ENCODE measurements around the gene PPFIBP2.

PPFIBP2 gene

GRCh38 chr11:7573558-7574296, 59.9 kb downstream of the PPFIBP2 start:
- Histone ChIP-seq H3K4me1 (ENCODE audit: insufficient read depth, low read length) (peaks cover 26% of the 10 kb centered on the region), H3K9me3 (ENCODE audit: low read length) (no peaks in the 10 kb centered on the region), H3K36me3 (ENCODE audit: insufficient read depth, low read length) (no peaks in the 10 kb centered on the region), H2AFZ (ENCODE audit: low read depth, low read length) (no peak overlapping the region), H3K4me3 (ENCODE audit: low read length) (no peak overlapping the region), H3K27me3 (ENCODE audit: insufficient read depth, low read length) (no peaks in the 10 kb centered on the region)

GRCh38 chr11:7574491-7575130, 60.8 kb downstream of the PPFIBP2 start:
- H3K9me3 ChIP-seq (ENCODE audit: low read length) = no peaks in the 10 kb centered on the region
- H3K4me3 ChIP-seq (ENCODE audit: low read length) = no peak overlapping the region
- H3K36me3 ChIP-seq (ENCODE audit: insufficient read depth, low read length) = no peaks in the 10 kb centered on the region
- no peaks in the 10 kb centered on the region for H3K27me3 ChIP-seq (ENCODE audit: insufficient read depth, low read length)
- H2AFZ ChIP-seq (ENCODE audit: low read depth, low read length) = no peak overlapping the region
- H3K4me1 ChIP-seq (ENCODE audit: insufficient read depth, low read length) = peaks cover 26% of the 10 kb centered on the region

GRCh38 chr11:7575841-7576725, 62.3 kb downstream of the PPFIBP2 start:
- Histone ChIP-seq H2AFZ (ENCODE audit: low read depth, low read length) (no peak overlapping the region), H3K4me3 (ENCODE audit: low read length) (no peak overlapping the region), H3K4me1 (ENCODE audit: insufficient read depth, low read length) (peaks cover 26% of the 10 kb centered on the region), H3K9me3 (ENCODE audit: low read length) (no peaks in the 10 kb centered on the region), H3K36me3 (ENCODE audit: insufficient read depth, low read length) (no peaks in the 10 kb centered on the region), H3K27me3 (ENCODE audit: insufficient read depth, low read length) (no peaks in the 10 kb centered on the region)

GRCh38 chr11:7576726-7577290, 63.0 kb downstream of the PPFIBP2 start:
- H2AFZ ChIP-seq (ENCODE audit: low read depth, low read length) = peak overlapping the region; percentile 79
- no peaks in the 10 kb centered on the region for H3K9me3 ChIP-seq (ENCODE audit: low read length)
- no peaks in the 10 kb centered on the region for H3K27me3 ChIP-seq (ENCODE audit: insufficient read depth, low read length)
- H3K4me3 ChIP-seq (ENCODE audit: low read length) = no peak overlapping the region
- peaks cover 21% of the 10 kb centered on the region for H3K4me1 ChIP-seq (ENCODE audit: insufficient read depth, low read length)
- H3K36me3 ChIP-seq (ENCODE audit: insufficient read depth, low read length) = no peaks in the 10 kb centered on the region

GRCh38 chr11:7577291-7578190, 63.7 kb downstream of the PPFIBP2 start:
- Histone ChIP-seq H3K9me3 (ENCODE audit: low read length) (no peaks in the 10 kb centered on the region), H3K4me3 (ENCODE audit: low read length) (peak overlapping the region; percentile 43), H3K36me3 (ENCODE audit: insufficient read depth, low read length) (no peaks in the 10 kb centered on the region), H2AFZ (ENCODE audit: low read depth, low read length) (peak overlapping the region; percentile 79), H3K4me1 (ENCODE audit: insufficient read depth, low read length) (peaks cover 17% of the 10 kb centered on the region), H3K27me3 (ENCODE audit: insufficient read depth, low read length) (no peaks in the 10 kb centered on the region)

GRCh38 chr11:7578276-7578955, 64.6 kb downstream of the PPFIBP2 start:
- peak overlapping the region; percentile 43 for H3K4me3 ChIP-seq (ENCODE audit: low read length)
- H2AFZ ChIP-seq (ENCODE audit: low read depth, low read length) = peak overlapping the region; percentile 79
- H3K4me1 ChIP-seq (ENCODE audit: insufficient read depth, low read length) = peaks cover 17% of the 10 kb centered on the region
- no peaks in the 10 kb centered on the region for H3K27me3 ChIP-seq (ENCODE audit: insufficient read depth, low read length)
- no peaks in the 10 kb centered on the region for H3K9me3 ChIP-seq (ENCODE audit: low read length)
- H3K36me3 ChIP-seq (ENCODE audit: insufficient read depth, low read length) = no peaks in the 10 kb centered on the region

- H3K9me3 ChIP-seq (ENCODE audit: low read length) = no peaks in the 10 kb centered on the region
- H3K27me3 ChIP-seq (ENCODE audit: insufficient read depth, low read length) = no peaks in the 10 kb centered on the region
- H3K36me3 ChIP-seq (ENCODE audit: insufficient read depth, low read length) = no peaks in the 10 kb centered on the region
- H3K4me1 ChIP-seq (ENCODE audit: insufficient read depth, low read length) = peaks cover 17% of the 10 kb centered on the region
- H3K4me3 ChIP-seq (ENCODE audit: low read length) = no peak overlapping the region
- H2AFZ ChIP-seq (ENCODE audit: low read depth, low read length) = no peak overlapping the region
Measured at GRCh38 chr11:7579361-7579791, 65.6 kb downstream of the PPFIBP2 start.

GRCh38 chr11:7581021-7581590, 67.3 kb downstream of the PPFIBP2 start:
- Histone ChIP-seq H3K4me3 (ENCODE audit: low read length) (no peak overlapping the region), H3K36me3 (ENCODE audit: insufficient read depth, low read length) (no peaks in the 10 kb centered on the region), H3K9me3 (ENCODE audit: low read length) (no peaks in the 10 kb centered on the region), H3K4me1 (ENCODE audit: insufficient read depth, low read length) (peaks cover 17% of the 10 kb centered on the region), H2AFZ (ENCODE audit: low read depth, low read length) (no peak overlapping the region), H3K27me3 (ENCODE audit: insufficient read depth, low read length) (no peaks in the 10 kb centered on the region)

- no peaks in the 10 kb centered on the region for H3K36me3 ChIP-seq (ENCODE audit: insufficient read depth, low read length)
- no peak overlapping the region for H2AFZ ChIP-seq (ENCODE audit: low read depth, low read length)
- H3K27me3 ChIP-seq (ENCODE audit: insufficient read depth, low read length) = no peaks in the 10 kb centered on the region
- H3K9me3 ChIP-seq (ENCODE audit: low read length) = no peaks in the 10 kb centered on the region
- no peak overlapping the region for H3K4me3 ChIP-seq (ENCODE audit: low read length)
- peaks cover 13% of the 10 kb centered on the region for H3K4me1 ChIP-seq (ENCODE audit: insufficient read depth, low read length)
Measured at GRCh38 chr11:7582338-7582985, 68.7 kb downstream of the PPFIBP2 start.

- H2AFZ ChIP-seq (ENCODE audit: low read depth, low read length) = no peak overlapping the region
- H3K27me3 ChIP-seq (ENCODE audit: insufficient read depth, low read length) = no peaks in the 10 kb centered on the region
- H3K36me3 ChIP-seq (ENCODE audit: insufficient read depth, low read length) = no peaks in the 10 kb centered on the region
- peaks cover 6% of the 10 kb centered on the region for H3K4me1 ChIP-seq (ENCODE audit: insufficient read depth, low read length)
- no peak overlapping the region for H3K4me3 ChIP-seq (ENCODE audit: low read length)
- H3K9me3 ChIP-seq (ENCODE audit: low read length) = no peaks in the 10 kb centered on the region
Measured at GRCh38 chr11:7583248-7583647, 69.4 kb downstream of the PPFIBP2 start.

- Histone ChIP-seq H3K9me3 (ENCODE audit: low read length) (no peaks in the 10 kb centered on the region), H3K4me3 (ENCODE audit: low read length) (no peak overlapping the region), H2AFZ (ENCODE audit: low read depth, low read length) (no peak overlapping the region), H3K4me1 (ENCODE audit: insufficient read depth, low read length) (peaks cover 2% of the 10 kb centered on the region), H3K27me3 (ENCODE audit: insufficient read depth, low read length) (no peaks in the 10 kb centered on the region), H3K36me3 (ENCODE audit: insufficient read depth, low read length) (no peaks in the 10 kb centered on the region)
Measured at GRCh38 chr11:7584910-7585309, 71.1 kb downstream of the PPFIBP2 start.

Measured in neuron (in vitro differentiated cells).